Pulmonary artery endothelial cell (primary cell): ENCODE measurements around the gene OR13G1. TPM values are rescaled to one million over a fixed set of nuclear protein-coding genes. Genes with fewer than 3 reads are reported as not detected.

ENCODE experiments used
- total RNA-seq: library from RNA; depleted of rRNA; stranded (reverse); fragments of >200 nt; gene quantifications from 2 replicates; pipeline ENCODE4 v1.2.3, GENCODE V29; 2014

Gene OR13G1
- total RNA-seq, 1 donor from 2014 or later, result not detected

Other genes starting within 250 kb of the OR13G1 start
- not detected in 2 replicates for gene OR2B11, start 221.6 kb downstream of the OR13G1 start, total RNA-seq
- not detected in 2 replicates for gene OR2C3, start 143.3 kb downstream of the OR13G1 start, total RNA-seq
- gene GCSAML, start 130.6 kb downstream of the OR13G1 start, total RNA-seq, result not detected in 2 replicates
- not detected in 2 replicates for gene OR2G2, start 91.4 kb downstream of the OR13G1 start, total RNA-seq
- not detected in 2 replicates for gene OR2G3, start 74.2 kb downstream of the OR13G1 start, total RNA-seq
- not detected in 2 replicates for gene OR6F1, start 36.9 kb upstream of the OR13G1 start, total RNA-seq
- not detected in 2 replicates for gene OR14K1, start 58.9 kb upstream of the OR13G1 start, total RNA-seq
- not detected in 2 replicates for gene OR14A2, start 68.4 kb upstream of the OR13G1 start, total RNA-seq
- not detected in 2 replicates for gene OR1C1, start 80.8 kb upstream of the OR13G1 start, total RNA-seq
- gene OR14A16, start 144.4 kb upstream of the OR13G1 start, total RNA-seq, result not detected in 2 replicates
- not detected in 2 replicates for gene OR11L1, start 162.2 kb upstream of the OR13G1 start, total RNA-seq
- 0.11 and 0.66 TPM in 2 replicates for gene TRIM58, start 177.4 kb upstream of the OR13G1 start, total RNA-seq
- gene OR2W3, start 215.8 kb upstream of the OR13G1 start, total RNA-seq, result 0.53 TPM in 1 of 2 replicates, not detected in the other
- gene OR2T8, start 240.5 kb upstream of the OR13G1 start, total RNA-seq, result not detected in 2 replicates
- not detected in 2 replicates for gene OR2AJ1, start 245.2 kb upstream of the OR13G1 start, total RNA-seq